ENCODE measurements around the gene NUDT14.

NUDT14 gene

DNA sequence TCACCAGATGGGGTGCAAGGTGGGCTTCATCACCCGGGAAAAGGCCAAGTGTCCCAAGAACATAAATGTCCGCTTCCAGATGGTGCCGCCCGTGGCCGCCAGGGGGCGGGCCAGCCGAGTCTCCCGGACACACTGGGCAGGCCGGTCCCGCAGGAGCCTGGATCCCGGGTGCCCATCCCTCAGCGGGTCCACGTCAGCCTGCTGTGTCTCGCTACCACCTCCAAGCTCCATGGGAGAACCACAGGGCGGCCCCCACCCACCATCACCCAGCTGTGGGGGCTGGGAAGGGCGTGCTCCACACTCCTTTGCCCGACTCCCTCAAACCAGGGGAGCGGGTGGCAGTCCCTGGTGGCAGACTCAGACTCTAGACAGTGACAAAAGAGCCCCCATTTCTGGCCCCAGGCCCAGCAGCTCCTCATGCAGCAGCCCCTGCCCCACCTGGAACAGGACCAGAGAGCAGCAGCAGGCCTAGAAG is 22.0 kb upstream of the NUDT14 start:
- H3K36me3 ChIP-seq, result no peaks in the 10 kb centered on the region
- H3K27me3 ChIP-seq, result no peaks in the 10 kb centered on the region
- no peak overlapping the region for H3K4me3 ChIP-seq (ENCODE audit: low read depth, low read length)
- DNase-seq, result peak; percentile 86
- TF ChIP-seq, protein P1, sequence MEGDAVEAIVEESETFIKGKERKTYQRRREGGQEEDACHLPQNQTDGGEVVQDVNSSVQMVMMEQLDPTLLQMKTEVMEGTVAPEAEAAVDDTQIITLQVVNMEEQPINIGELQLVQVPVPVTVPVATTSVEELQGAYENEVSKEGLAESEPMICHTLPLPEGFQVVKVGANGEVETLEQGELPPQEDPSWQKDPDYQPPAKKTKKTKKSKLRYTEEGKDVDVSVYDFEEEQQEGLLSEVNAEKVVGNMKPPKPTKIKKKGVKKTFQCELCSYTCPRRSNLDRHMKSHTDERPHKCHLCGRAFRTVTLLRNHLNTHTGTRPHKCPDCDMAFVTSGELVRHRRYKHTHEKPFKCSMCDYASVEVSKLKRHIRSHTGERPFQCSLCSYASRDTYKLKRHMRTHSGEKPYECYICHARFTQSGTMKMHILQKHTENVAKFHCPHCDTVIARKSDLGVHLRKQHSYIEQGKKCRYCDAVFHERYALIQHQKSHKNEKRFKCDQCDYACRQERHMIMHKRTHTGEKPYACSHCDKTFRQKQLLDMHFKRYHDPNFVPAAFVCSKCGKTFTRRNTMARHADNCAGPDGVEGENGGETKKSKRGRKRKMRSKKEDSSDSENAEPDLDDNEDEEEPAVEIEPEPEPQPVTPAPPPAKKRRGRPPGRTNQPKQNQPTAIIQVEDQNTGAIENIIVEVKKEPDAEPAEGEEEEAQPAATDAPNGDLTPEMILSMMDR (IDR thresholded peaks at IDR 0.05; ENCODE audit: low read depth, low read length), result peak; percentile 86
- H3K4me1 ChIP-seq, result peaks cover 19% of the 10 kb centered on the region
- H3K9me3 ChIP-seq, result no peaks in the 10 kb centered on the region

DNA sequence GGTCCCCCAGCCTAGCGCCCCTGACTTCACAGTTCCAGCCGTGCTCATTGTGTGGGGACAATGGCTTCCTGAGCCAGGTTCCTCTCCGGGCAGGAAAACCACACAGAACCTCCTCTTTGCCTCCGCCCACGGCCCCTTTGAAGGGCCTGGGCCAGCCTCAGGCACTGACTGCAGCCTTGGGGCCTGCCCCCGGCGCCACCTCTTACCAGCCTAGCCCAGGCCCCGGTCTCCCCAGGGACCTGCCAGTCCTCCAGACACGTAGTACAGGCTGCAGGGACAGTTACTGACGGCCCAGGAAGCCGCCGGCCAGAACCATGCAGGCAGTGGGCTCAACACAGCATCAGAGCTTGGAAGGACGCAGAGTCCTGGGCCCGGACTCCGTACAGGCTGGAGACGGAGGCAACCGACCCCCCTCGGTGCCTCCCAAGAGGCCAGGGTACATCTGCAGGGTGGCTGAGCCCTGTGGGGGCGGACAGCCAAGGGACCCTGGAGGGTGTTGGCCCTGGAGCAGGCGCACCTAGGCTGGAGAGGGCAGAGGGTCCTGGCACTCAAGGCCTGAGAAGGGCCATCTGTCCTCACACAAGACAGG is 20.9 kb upstream of the NUDT14 start:
- H3K4me1 ChIP-seq, result peaks cover 16% of the 10 kb centered on the region
- no peak overlapping the region for H3K4me3 ChIP-seq (ENCODE audit: low read depth, low read length)
- H3K27me3 ChIP-seq, result no peaks in the 10 kb centered on the region

GRCh38 chr14:105201156-105201924 is 20.2 kb upstream of the NUDT14 start:
- DNase-seq, result no peak

More for the DNA sequence above, 20.9 kb upstream of the NUDT14 start:
- Histone ChIP-seq H3K36me3 (no peaks in the 10 kb centered on the region), H3K9me3 (no peaks in the 10 kb centered on the region)
- peak; percentile 88 for DNase-seq
- TF ChIP-seq, protein P1 (IDR thresholded peaks at IDR 0.05; ENCODE audit: low read depth, low read length), result no peak

DNA sequence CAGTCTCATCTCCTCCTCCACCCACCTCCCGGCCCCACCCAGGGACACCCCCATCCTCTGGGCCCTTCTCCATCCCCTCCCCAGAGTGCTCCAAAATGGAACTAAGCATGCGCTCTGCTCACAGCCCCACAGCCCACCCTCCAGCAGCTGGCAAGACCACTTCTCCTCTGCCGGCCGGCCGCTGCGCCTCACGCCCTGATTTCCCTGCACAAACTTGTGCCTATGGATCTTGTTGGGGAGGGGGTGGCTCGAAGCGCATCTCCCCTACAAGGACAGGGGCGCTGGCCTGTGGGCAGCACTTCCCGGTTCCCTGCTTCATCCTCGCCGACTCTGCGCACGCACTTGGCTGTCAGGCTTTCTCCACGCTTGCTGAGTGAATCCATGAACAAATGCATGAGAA is 19.5 kb upstream of the NUDT14 start:
- TF ChIP-seq, protein P1 (IDR thresholded peaks at IDR 0.05; ENCODE audit: low read depth, low read length), result no peak
- DNase-seq, result no peak
- Histone ChIP-seq H3K9me3 (no peaks in the 10 kb centered on the region), H3K4me3 (ENCODE audit: low read depth, low read length) (no peak overlapping the region), H3K4me1 (peaks cover 16% of the 10 kb centered on the region), H3K27me3 (no peaks in the 10 kb centered on the region), H3K36me3 (no peaks in the 10 kb centered on the region)

More at GRCh38 chr14:105201156-105201924, 20.2 kb upstream of the NUDT14 start:
- Histone ChIP-seq H3K36me3 (no peaks in the 10 kb centered on the region), H3K9me3 (no peaks in the 10 kb centered on the region), H3K4me1 (peaks cover 16% of the 10 kb centered on the region), H3K4me3 (ENCODE audit: low read depth, low read length) (no peak overlapping the region), H3K27me3 (no peaks in the 10 kb centered on the region)
- TF ChIP-seq, protein P1 (IDR thresholded peaks at IDR 0.05; ENCODE audit: low read depth, low read length), result peak; percentile 38; the same call in 1 of the 2 replicates

DNA sequence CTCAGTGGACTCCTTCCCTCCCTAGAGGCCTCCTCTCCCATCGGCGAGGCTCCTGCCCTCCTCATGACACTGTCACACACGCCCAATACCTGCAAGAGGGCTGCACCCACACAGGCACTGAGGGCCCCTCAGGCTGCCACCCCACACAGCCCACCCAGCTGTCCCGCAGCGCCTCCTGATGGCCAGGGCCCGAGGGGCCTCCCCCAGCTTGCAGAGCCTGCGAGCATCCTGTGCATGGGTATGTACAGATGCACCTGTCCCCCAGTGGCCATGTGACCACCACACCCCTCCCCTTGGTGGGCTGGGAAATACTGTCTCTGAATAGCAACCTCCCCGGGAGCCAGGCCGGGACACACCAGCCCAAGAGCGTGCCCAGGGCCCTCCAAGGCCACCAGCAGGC is 19.0 kb upstream of the NUDT14 start:
- Histone ChIP-seq H3K36me3 (no peaks in the 10 kb centered on the region), H3K9me3 (no peaks in the 10 kb centered on the region), H3K4me1 (peaks cover 16% of the 10 kb centered on the region), H3K27me3 (no peaks in the 10 kb centered on the region), H3K4me3 (ENCODE audit: low read depth, low read length) (no peak overlapping the region)
- DNase-seq, result no peak
- TF ChIP-seq, protein P1 (IDR thresholded peaks at IDR 0.05; ENCODE audit: low read depth, low read length), result peak; percentile 23; the same call in 1 of the 2 replicates

GRCh38 chr14:105199093-105199492 is 18.0 kb upstream of the NUDT14 start:
- DNase-seq, result no peak
- no peaks in the 10 kb centered on the region for H3K9me3 ChIP-seq
- H3K4me1 ChIP-seq, result peaks cover 16% of the 10 kb centered on the region
- no peaks in the 10 kb centered on the region for H3K36me3 ChIP-seq
- no peak overlapping the region for H3K4me3 ChIP-seq (ENCODE audit: low read depth, low read length)
- TF ChIP-seq, protein P1 (IDR thresholded peaks at IDR 0.05; ENCODE audit: low read depth, low read length), result no peak
- H3K27me3 ChIP-seq, result no peaks in the 10 kb centered on the region
